Measurements from ENCODE around the gene RNF133. TPM values are rescaled to one million over a fixed set of nuclear protein-coding genes. Genes with fewer than 3 reads are reported as not detected.
A peak's percentile ranks its signal among the peaks of the same experiment; 100 is the strongest.

The RNF133 gene
- total and polyA plus RNA-seq, 10 of the 15 experiments (the other 5 are each of a cell fraction or from before 2014, with no cell fraction given) = 0.05 TPM; not detected in 9

- TF ChIP-seq ZBTB40 (IDR thresholded peaks at IDR 0.05; ENCODE audit: borderline replicate concordance) (peak; percentile 16; the same call in 1 of the 2 replicates), ZNF217 (IDR thresholded peaks at IDR 0.05) (peak; percentile 71; the same call in 1 of the 2 replicates), MTA3 (IDR thresholded peaks at IDR 0.05; ENCODE audit: borderline replicate concordance, low read length) (no peak), BHLHE40 (IDR thresholded peaks at IDR 0.05; ENCODE audit: borderline replicate concordance in 1 of 2, low read depth in 2 of 2, low read length in 1 of 2) (peak in 1 of 2 experiments; percentile 35; a peak in 1 of 4 replicates), BACH1 (IDR thresholded peaks at IDR 0.05; ENCODE audit: borderline replicate concordance) (peak; percentile 80; the same call in 1 of the 2 replicates), PAX5 (IDR thresholded peaks at IDR 0.05; ENCODE audit: borderline replicate concordance, low read depth, low read length) (0 out of 2 replicates have a peak, but pooled peaks have one; percentile 8), POU2F2 (IDR thresholded peaks at IDR 0.05; ENCODE audit: borderline replicate concordance, low read depth, low read length) (peak; percentile 30; the same call in 1 of the 3 replicates), ATF7 (IDR thresholded peaks at IDR 0.05; ENCODE audit: low read depth) (peak; percentile 49; the same call in 1 of the 2 replicates), RELB (IDR thresholded peaks at IDR 0.05; ENCODE audit: low read depth) (peak; percentile 36; the same call in 1 of the 2 replicates), MTA2 (IDR thresholded peaks at IDR 0.05; ENCODE audit: low read depth) (peak; percentile 100), NBN (IDR thresholded peaks at IDR 0.05) (0 out of 2 replicates have a peak, but pooled peaks have one; percentile 46), SKIL (IDR thresholded peaks at IDR 0.05; ENCODE audit: low read depth, poor library complexity, severe bottlenecking) (peak; percentile 52), SMAD5 (IDR thresholded peaks at IDR 0.05; ENCODE audit: low read depth) (no peak), ZNF24 (IDR thresholded peaks at IDR 0.05) (peak; percentile 32; the same call in 1 of the 2 replicates), BCL11A (IDR thresholded peaks at IDR 0.05; ENCODE audit: low read depth, low read length) (peak; percentile 93; the same call in 1 of the 2 replicates), E2F8 (IDR thresholded peaks at IDR 0.05; ENCODE audit: low read depth, partially characterized antibody) (no peak), IKZF2 (IDR thresholded peaks at IDR 0.05) (peak; percentile 72 to 79), EP300 (IDR thresholded peaks at IDR 0.05; ENCODE audit: borderline replicate concordance in 1 of 2, control insufficient read depth in 1 of 2, low read depth in 2 of 2, low read length in 2 of 2) (peak in 1 of 2 experiments; percentile 23; a peak in 2 of 4 replicates), IKZF1 (conservative IDR thresholded peaks at IDR 0.05) (peak; percentile 59), RCOR1 (conservative IDR thresholded peaks at IDR 0.05; ENCODE audit: low read depth, low read length) (no peak)
Measured at GRCh38 chr7:122746948-122747347, 48.0 kb upstream of the RNF133 start (continued).
